ENCODE data around the gene CIAO3.

CIAO3 gene

DNA sequence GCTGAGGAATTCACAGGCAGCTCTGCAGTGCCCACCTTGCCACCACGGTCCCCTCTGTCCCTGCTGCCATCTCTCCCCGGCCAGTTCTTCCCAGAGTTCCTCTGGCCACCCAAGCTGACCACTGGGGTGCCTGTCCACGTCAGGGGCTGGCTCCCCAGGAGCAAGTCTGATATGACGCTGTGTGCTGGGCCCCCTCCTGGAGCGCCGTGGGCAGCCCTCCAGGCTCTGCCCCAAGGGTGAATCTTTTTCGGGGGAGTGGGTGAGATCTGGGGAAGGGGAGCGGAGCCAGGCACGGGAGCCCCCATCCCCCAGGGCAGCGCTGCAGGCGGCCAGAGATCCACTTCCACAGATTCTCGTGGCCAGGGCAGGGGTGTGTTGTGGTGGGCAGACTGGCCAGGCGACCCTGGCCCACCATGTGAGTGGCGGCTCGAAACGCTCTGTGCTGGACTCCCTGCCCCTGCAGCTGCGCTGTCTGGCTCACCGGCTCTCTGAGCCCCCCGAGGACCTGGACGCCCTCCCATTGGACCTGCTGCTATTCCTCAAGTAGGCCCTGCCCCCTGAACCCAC is 23.5 kb upstream of the CIAO3 start:
- no peak for DNase-seq (ENCODE audit: low read depth)
- TF ChIP-seq, protein P1, sequence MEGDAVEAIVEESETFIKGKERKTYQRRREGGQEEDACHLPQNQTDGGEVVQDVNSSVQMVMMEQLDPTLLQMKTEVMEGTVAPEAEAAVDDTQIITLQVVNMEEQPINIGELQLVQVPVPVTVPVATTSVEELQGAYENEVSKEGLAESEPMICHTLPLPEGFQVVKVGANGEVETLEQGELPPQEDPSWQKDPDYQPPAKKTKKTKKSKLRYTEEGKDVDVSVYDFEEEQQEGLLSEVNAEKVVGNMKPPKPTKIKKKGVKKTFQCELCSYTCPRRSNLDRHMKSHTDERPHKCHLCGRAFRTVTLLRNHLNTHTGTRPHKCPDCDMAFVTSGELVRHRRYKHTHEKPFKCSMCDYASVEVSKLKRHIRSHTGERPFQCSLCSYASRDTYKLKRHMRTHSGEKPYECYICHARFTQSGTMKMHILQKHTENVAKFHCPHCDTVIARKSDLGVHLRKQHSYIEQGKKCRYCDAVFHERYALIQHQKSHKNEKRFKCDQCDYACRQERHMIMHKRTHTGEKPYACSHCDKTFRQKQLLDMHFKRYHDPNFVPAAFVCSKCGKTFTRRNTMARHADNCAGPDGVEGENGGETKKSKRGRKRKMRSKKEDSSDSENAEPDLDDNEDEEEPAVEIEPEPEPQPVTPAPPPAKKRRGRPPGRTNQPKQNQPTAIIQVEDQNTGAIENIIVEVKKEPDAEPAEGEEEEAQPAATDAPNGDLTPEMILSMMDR (IDR thresholded peaks at IDR 0.05; ENCODE audit: low read depth, low read length, missing control alignments): no peak

DNA sequence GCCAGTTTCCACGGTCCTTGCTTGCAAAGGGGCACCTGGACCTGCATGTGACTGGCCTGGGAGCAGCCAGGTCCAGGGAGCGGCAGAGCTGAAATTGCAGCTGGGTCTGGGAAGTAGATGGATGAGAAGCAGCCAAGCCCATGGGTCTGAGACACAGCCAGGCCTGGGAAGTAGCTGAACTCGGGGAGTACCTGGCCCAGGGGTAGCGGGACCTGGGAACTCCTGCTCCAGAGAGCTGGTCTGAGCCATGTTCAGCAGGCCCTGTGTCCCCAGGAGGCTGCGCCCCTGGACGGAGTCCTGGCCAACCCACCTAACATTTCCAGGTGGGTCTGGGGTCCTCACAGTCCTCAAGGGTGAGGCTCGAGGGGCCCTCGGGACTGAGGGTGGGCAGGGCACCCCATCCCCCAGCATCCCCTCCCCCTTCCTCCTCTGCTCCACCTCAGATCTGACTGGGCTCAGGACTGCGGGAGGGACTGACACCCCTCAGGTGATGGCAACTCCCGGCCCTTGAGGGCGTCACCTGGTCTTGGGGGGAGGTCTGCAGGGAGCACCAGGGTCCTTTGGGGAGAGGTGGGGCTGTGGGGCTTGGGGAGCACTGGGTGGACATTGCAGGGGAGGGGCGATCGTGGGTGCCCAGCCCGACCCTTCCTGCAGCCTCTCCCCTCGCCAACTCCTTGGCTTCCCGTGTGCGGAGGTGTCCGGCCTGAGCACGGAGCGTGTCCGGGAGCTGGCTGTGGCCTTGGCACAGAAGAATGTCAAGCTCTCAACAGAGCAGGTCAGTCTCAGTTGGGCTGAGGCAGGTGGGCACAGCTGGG is 22.8 kb upstream of the CIAO3 start:
- H3K4me3 ChIP-seq (ENCODE audit: low read depth, low read length): no peak overlapping the region
- TF ChIP-seq, protein P1 (IDR thresholded peaks at IDR 0.05; ENCODE audit: low read depth, low read length, missing control alignments): no peak
- no peak for DNase-seq (ENCODE audit: low read depth)

More for the DNA sequence above, 23.5 kb upstream of the CIAO3 start:
- H3K4me3 ChIP-seq (ENCODE audit: low read depth, low read length): no peak overlapping the region

DNA sequence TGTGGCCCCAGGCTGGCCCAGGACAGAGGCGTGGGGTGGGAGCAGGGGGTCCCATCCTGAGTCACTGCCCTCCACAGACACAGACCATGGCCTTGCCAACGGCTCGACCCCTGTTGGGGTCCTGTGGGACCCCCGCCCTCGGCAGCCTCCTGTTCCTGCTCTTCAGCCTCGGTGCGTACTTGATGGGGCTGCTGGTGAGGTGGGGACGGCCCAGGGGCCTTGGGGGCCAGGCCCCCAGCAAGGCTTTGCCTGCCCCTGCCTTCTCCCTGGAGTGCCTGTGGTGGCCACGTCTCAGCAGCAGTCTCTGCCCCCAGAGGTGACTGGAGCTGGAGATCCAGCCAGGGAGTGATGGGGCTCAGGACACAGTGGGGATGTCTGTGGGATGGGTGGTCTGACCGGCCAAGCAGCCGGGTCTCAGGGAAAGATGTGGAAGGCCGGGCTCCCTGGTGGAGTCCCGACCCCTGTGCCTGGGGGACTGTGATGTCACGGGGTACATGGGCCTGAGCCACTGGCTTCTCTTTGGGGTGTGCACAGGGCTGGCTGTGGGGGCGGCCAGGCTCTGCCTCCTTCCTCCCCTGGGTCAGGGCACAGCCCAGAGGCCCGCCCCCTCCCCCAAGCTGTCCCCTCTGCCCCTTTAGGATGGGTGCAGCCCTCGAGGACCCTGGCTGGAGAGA is 21.9 kb upstream of the CIAO3 start:
- no peak for DNase-seq (ENCODE audit: low read depth)
- TF ChIP-seq, protein P1 (IDR thresholded peaks at IDR 0.05; ENCODE audit: low read depth, low read length, missing control alignments): no peak
- H3K4me3 ChIP-seq (ENCODE audit: low read depth, low read length): no peak overlapping the region

DNA sequence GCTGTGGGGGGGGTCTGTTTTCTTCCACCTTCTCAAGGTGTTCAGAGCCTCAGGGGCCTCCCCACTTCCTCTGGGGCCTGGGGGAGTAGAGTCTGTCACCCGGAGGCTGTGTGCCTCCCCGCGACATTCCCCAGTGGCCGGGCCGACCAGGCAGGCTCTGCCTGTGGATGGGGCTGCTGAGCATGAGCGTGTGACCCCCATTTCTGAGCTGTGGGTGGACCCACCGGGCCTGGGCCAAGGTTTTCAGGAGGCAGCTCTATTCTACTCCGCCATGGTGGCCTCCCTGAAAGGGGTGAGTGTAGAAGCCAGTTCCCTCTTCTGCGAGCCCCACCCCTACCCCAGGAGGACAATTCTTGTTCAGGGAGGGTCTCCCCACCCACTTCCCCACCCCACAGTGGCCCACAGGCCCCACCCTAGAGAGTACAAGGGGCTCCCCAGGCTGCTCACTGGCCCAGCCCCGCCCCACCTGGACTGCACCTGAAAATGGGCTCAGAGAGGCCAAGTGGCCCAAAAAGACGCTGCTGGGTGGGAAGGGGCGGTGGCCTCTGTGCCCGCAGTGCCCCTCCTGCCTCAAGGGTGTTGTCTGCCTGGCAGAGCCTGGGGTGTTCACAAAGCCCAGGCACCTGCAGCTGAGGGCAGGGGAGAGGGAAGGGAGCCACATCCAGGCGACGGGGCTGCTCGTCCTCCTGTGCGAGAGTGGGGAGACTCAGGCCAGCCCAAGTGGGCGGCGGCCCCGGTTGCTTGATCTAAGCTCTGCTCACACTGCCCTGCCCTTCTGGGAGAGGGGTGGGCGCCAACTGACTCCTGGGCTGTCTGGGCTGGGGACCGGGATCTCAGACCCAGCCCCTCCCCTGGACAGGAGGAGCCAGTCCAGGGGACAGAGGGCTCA is 21.1 kb upstream of the CIAO3 start:
- DNase-seq (ENCODE audit: low read depth): no peak
- TF ChIP-seq, protein P1 (IDR thresholded peaks at IDR 0.05; ENCODE audit: low read depth, low read length, missing control alignments): no peak
- no peak overlapping the region for H3K4me3 ChIP-seq (ENCODE audit: low read depth, low read length)

DNA sequence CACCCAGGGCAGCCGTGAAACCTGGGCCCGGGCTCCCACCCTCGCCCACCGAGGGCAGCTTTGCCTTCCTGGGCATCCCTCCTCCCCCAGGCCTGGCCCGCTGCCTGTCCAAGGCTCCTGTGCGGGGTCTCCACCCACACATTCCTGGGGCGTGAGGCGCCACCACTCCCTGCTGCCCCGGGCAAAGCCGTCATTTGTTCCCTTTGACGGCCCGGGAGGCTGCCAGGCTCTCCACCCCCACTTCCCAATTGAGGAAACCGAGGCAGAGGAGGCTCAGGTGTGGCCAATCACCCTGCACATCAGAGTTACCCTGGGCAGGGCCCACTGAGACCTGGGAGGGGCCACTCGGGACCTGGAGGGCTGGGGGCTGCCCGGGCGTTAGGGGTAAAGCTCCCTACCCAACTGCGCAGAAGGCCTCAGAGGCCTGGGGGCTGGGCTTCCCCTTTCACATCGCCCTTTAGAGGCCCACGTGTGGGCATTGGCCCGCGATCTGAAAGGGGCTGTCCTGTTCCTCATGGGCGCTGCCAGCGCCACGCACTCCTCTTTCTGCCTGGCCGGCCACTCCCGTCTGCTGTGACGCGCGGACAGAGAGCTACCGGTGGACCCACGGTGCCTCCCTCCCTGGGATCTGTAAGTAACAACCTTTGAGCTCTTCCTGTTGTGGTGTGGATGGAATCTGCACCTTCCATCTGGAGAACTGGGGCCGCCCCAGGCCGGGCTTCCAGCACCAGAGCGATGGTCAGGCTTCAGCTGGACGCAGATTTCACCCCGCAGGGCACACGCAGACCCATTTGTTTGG is 19.9 kb upstream of the CIAO3 start, which contains the start of gene MSLN:
Gene MSLN (plus strand): TSS at position 190 of the 799 bp plus-strand sequence. CDS start 1,947 bp downstream, outside the sequence.
- H3K4me3 ChIP-seq (ENCODE audit: low read depth, low read length): no peak within 1 kb of the TSS
- DNase-seq (ENCODE audit: low read depth): no peak
- TF ChIP-seq, protein P1 (IDR thresholded peaks at IDR 0.05; ENCODE audit: low read depth, low read length, missing control alignments): no peak

DNA sequence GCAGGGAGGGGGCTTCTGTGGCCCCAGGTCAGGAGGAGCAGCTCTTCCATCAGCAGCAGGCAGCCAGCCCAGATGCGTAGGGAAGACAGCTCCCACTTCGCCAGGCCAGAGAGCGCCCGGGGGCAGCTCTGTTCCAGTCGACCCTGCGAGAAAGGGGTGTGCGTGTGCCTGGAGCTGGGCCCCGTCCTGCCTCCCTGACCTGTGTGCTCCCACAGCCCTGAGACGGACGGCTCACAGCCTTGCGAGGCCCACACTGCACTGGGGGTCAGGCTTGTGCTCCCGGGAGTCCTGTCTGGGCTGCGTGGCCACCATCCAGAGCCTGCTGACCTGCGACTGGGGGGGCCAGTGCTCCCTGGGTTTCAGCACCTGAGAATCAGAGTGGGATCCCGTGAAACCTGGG is 19.3 kb upstream of the CIAO3 start:
- DNase-seq (ENCODE audit: low read depth): no peak
- H3K4me3 ChIP-seq (ENCODE audit: low read depth, low read length): no peak overlapping the region
- TF ChIP-seq, protein P1 (IDR thresholded peaks at IDR 0.05; ENCODE audit: low read depth, low read length, missing control alignments): no peak
